DOHH2 (cell line): Measurements from ENCODE around the gene AP1S3.
"Not testable (repeated sequence)": the region's sequence is repeated elsewhere in the genome, so short reads cannot be mapped to it uniquely, and the experiment has no call there.

Experiments
- H3F3A ChIP-seq: fragments of 200-600 bp; sonication (generic), shearing (Covaris generic); 2 replicates; pipeline ENCODE4 v1.6.0; 2016; ENCODE audit warnings: antibody characterized with exemption, mild to moderate bottlenecking; ENCODE audit not compliant: control insufficient read depth, insufficient read depth
- H3K27ac ChIP-seq: fragments of 200-600 bp; sonication (generic); 2 replicates; pipeline ENCODE4 v1.5.1; 2014; ENCODE audit warnings: low read depth, mild to moderate bottlenecking, low read length, moderate library complexity
- H3K27me3 ChIP-seq: fragments of 200-600 bp; sonication (generic); 2 replicates; pipeline ENCODE4 v1.6.1; 2014; ENCODE audit warnings: mild to moderate bottlenecking, low read length, mixed read lengths; ENCODE audit not compliant: control insufficient read depth
- H3K36me3 ChIP-seq: fragments of 200-600 bp; sonication (generic); 2 replicates; pipeline ENCODE4 v1.6.1; 2014; ENCODE audit warnings: mild to moderate bottlenecking, low read length, moderate library complexity, mixed read lengths; ENCODE audit not compliant: control insufficient read depth
- H3K4me1 ChIP-seq: fragments of 200-600 bp; sonication (generic); 2 replicates; pipeline ENCODE4 v1.6.1; 2014; ENCODE audit warnings: mild to moderate bottlenecking, low read length, mixed read lengths; ENCODE audit not compliant: control insufficient read depth
- H3K4me2 ChIP-seq: fragments of 200-600 bp; sonication (generic); 2 replicates; pipeline ENCODE4 v1.6.0; 2014; ENCODE audit warnings: mild to moderate bottlenecking, low read length, moderate library complexity
- H3K4me3 ChIP-seq: fragments of 200-600 bp; sonication (generic); 2 replicates; pipeline ENCODE4 v1.5.1; 2014; ENCODE audit warnings: mild to moderate bottlenecking, low read length, mixed read lengths
- H3K79me2 ChIP-seq: fragments of 200-600 bp; sonication (generic); 2 replicates; pipeline ENCODE4 v1.6.1; 2014; ENCODE audit warnings: mild to moderate bottlenecking, low read length, mixed read lengths; ENCODE audit not compliant: control insufficient read depth
- H3K9me2 ChIP-seq: fragments of 200-600 bp; sonication (generic); replicated peaks from 2 replicates; pipeline ENCODE4 v1.6.1; 2014; ENCODE audit warnings: mild to moderate bottlenecking, low read length, mixed read lengths; ENCODE audit not compliant: control insufficient read depth
- H3K9me3 ChIP-seq: fragments of 200-600 bp; sonication (generic); 2 replicates; pipeline ENCODE4 v1.6.1; 2014; ENCODE audit warnings: antibody characterized with exemption, low read length, mixed read lengths; ENCODE audit not compliant: control insufficient read depth, insufficient read depth
- H4K20me1 ChIP-seq: fragments of 200-600 bp; sonication (generic); 2 replicates; pipeline ENCODE4 v1.6.0; 2014; ENCODE audit warnings: low read depth, mild to moderate bottlenecking, antibody characterized with exemption, low read length, moderate library complexity; ENCODE audit not compliant: control insufficient read depth, insufficient read depth
- EZH2phosphoT487 ChIP-seq: fragments of 200-600 bp; sonication (generic); IDR thresholded peaks from 2 replicates; pipeline ENCODE4 v1.6.1; 2017; ENCODE audit warnings: borderline replicate concordance, mild to moderate bottlenecking, antibody characterized with exemption, low read length, moderate library complexity, mixed read lengths
- TF ChIP-seq, protein P1 (sequence below): fragments of 200-600 bp; sonication (generic); IDR thresholded peaks from one replicate; pipeline ENCODE4 v1.5.1; 2014; ENCODE audit warnings: antibody characterized with exemption, mild to moderate bottlenecking, low read depth, low read length; ENCODE audit not compliant: poor library complexity, severe bottlenecking

Gene AP1S3

DNA sequence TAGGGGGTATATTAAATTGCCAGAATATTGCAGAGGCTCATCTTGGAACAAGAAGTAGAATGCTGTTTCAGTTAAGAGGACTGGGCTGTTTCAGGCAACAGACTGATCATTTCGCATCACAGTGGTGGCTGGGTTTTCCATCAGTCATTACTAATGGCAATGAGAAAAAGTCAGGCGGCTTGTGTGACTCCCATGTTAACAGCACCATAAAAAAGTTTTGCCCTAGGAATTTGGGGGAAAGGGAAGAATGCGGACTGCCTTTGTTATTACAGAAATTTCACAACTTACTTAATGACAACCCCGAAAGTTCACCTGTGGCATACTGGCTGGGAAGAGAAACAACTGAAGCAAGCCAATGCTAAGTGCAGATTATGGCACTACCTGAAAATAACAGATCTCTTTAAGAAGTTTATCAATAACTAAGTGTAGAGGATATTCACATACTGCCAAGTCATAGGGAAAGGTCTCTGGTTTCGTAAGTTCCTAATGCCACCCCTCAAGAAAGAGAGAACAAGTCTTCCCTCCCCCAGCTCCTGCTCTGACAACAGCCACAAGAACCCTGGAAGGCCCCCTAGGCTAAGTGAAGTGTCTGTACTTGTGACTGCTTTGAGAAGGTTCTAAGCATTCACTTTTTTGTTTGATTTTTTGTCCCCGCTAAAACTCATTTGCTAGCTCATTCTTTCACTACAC lies 40.5 kb upstream of the AP1S3 start:
- H3K9me2 ChIP-seq = no peaks in the 10 kb centered on the region
- H3K4me2 ChIP-seq = no peak overlapping the region
- TF ChIP-seq EZH2phosphoT487 = no peak
- TF ChIP-seq, protein P1, sequence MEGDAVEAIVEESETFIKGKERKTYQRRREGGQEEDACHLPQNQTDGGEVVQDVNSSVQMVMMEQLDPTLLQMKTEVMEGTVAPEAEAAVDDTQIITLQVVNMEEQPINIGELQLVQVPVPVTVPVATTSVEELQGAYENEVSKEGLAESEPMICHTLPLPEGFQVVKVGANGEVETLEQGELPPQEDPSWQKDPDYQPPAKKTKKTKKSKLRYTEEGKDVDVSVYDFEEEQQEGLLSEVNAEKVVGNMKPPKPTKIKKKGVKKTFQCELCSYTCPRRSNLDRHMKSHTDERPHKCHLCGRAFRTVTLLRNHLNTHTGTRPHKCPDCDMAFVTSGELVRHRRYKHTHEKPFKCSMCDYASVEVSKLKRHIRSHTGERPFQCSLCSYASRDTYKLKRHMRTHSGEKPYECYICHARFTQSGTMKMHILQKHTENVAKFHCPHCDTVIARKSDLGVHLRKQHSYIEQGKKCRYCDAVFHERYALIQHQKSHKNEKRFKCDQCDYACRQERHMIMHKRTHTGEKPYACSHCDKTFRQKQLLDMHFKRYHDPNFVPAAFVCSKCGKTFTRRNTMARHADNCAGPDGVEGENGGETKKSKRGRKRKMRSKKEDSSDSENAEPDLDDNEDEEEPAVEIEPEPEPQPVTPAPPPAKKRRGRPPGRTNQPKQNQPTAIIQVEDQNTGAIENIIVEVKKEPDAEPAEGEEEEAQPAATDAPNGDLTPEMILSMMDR = no peak
- H3K36me3 ChIP-seq = no peaks in the 10 kb centered on the region
- H3K27ac ChIP-seq = no peak overlapping the region
- no peaks in the 10 kb centered on the region for H3K9me3 ChIP-seq
- H3K27me3 ChIP-seq = no peaks in the 10 kb centered on the region
- no peaks in the 10 kb centered on the region for H3K79me2 ChIP-seq
- no peaks in the 10 kb centered on the region for H3F3A ChIP-seq
- no peaks in the 10 kb centered on the region for H4K20me1 ChIP-seq
- H3K4me3 ChIP-seq = no peak overlapping the region
- H3K4me1 ChIP-seq = no peaks in the 10 kb centered on the region

- TF ChIP-seq, protein P1 = no peak
- TF ChIP-seq EZH2phosphoT487 = no peak
- H3F3A ChIP-seq = no peaks in the 10 kb centered on the region
- no peaks in the 10 kb centered on the region for H3K79me2 ChIP-seq
- H3K4me3 ChIP-seq = no peak overlapping the region
- no peaks in the 10 kb centered on the region for H3K4me1 ChIP-seq
- no peaks in the 10 kb centered on the region for H3K9me2 ChIP-seq
- no peaks in the 10 kb centered on the region for H3K36me3 ChIP-seq
- H4K20me1 ChIP-seq = no peaks in the 10 kb centered on the region
- H3K9me3 ChIP-seq = no peaks in the 10 kb centered on the region
- no peak overlapping the region for H3K4me2 ChIP-seq
- no peaks in the 10 kb centered on the region for H3K27me3 ChIP-seq
- H3K27ac ChIP-seq = no peak overlapping the region
Observed at GRCh38 chr2:223873672-223874071, 36.3 kb upstream of the AP1S3 start.

DNA sequence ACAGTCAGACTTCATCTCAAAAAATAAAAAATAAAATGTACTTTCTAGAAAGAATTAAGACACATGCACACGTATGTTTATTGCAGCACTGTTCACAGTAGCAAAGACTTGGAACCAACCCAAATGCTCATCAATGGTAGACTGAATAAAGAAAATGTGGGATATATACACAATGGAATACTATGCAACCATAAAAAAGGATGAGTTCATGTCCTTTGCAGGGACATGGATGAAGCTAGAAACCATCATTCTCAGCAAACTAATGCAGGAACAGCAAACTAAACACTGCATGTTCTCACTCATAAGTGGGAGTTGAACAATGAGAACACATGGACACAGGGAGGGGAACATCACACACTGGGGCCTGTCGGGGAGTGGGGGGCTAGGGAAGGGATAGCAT lies 35.4 kb upstream of the AP1S3 start:
- H3K27ac ChIP-seq, H3K9me3 ChIP-seq, H3F3A ChIP-seq, H3K4me1 ChIP-seq, H3K4me2 ChIP-seq, H4K20me1 ChIP-seq, H3K27me3 ChIP-seq, H3K4me3 ChIP-seq, H3K79me2 ChIP-seq, H3K36me3 ChIP-seq, H3K9me2 ChIP-seq: not testable (repeated sequence)

DNA sequence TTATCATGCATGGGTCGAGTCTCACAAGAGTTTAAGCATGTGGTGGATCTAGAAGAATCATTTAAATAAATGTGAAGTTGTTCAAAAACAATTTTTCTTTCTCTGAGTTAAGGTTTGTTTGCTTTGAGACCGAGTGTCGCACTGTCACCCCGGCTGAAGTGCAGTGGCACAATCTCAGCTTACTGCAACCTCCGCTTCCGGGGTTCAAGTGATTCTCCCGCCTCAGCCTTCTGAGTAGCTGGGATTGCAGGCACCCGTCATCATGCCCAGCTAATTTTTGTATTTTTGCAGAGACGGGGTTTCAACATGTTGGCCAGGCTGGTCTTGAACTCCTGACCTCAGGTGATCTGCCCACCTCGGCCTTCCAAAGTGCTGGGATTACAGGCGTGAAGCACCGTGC lies 34.3 kb upstream of the AP1S3 start:
- not testable (repeated sequence) for H3K36me3 ChIP-seq

More for the DNA sequence above, 34.3 kb upstream of the AP1S3 start:
- H3F3A ChIP-seq, H3K27me3 ChIP-seq, H3K9me2 ChIP-seq, H3K79me2 ChIP-seq, H3K4me2 ChIP-seq, H3K9me3 ChIP-seq, H3K27ac ChIP-seq, H3K4me3 ChIP-seq, H3K4me1 ChIP-seq, H4K20me1 ChIP-seq: not testable (repeated sequence)
